Mesothelial cell of epicardium (in vitro differentiated cells): ENCODE data around the gene FAM170B. TPM values are rescaled to one million over a fixed set of nuclear protein-coding genes. Genes with fewer than 3 reads are reported as not detected.

Source experiments
- DNase-seq, 2 experiments: peaks; one replicate each; pipeline ENCODE4 v3.0.0; 2021; ENCODE audit warnings: low spot score in 2 of 2; ENCODE audit not compliant: unreplicated experiment in 2 of 2
- H3K27ac Mint-ChIP-seq: 2 replicates; pipeline ENCODE4 v1.8.0; 2021; ENCODE audit warnings: mixed read lengths
- H3K27me3 Mint-ChIP-seq: 2 replicates; pipeline ENCODE4 v1.8.0; 2021; ENCODE audit warnings: low read depth, mixed read lengths
- H3K36me3 Mint-ChIP-seq: 2 replicates; pipeline ENCODE4 v1.8.0; 2021; ENCODE audit warnings: mixed read lengths
- H3K4me1 Mint-ChIP-seq: 2 replicates; pipeline ENCODE4 v1.8.0; 2021; ENCODE audit warnings: mixed read lengths
- H3K4me3 Mint-ChIP-seq: 2 replicates; pipeline ENCODE4 v1.8.0; 2021; ENCODE audit warnings: mild to moderate bottlenecking, moderate library complexity, mixed read lengths
- H3K9me3 Mint-ChIP-seq: 2 replicates; pipeline ENCODE4 v1.8.0; 2021; ENCODE audit warnings: mixed read lengths
- total RNA-seq: library from RNA; stranded (reverse); gene quantifications from 3 replicates; pipeline ENCODE4 v1.2.1, GENCODE V29; 2021
- TF ChIP-seq, protein P1 (sequence below): fragments of 200-600 bp; sonication (generic); IDR thresholded peaks from one replicate; pipeline ENCODE4 v1.5.0; 2021; ENCODE audit warnings: antibody characterized with exemption; ENCODE audit not compliant: unreplicated experiment

The FAM170B gene
- total RNA-seq, 1 donor from 2014 or later: not detected

DNA sequence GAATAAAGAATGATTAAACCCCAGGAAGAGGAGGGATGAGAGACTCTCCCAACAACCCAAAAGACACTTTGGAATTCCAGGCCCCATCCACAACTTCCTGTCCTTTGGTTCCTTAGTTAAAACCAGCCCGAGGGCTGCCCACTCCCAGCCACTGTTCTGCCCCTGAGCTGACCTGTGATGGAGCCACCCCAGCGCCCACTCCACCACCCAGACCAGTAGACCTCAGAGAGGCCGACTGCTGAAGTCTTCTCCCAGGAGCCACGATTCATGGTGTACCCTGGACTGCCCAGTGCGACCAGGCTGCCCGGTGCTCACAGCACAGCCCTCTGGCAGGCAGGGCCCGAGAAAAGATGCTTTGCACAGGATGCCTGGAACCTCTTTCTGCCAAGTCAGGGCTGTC is 25.2 kb downstream of the FAM170B start:
- Mint-ChIP-seq H3K27ac (no peak overlapping the region), H3K27me3 (peaks cover 38% of the 10 kb centered on the region), H3K36me3 (no peaks in the 10 kb centered on the region), H3K4me1 (peaks cover 7% of the 10 kb centered on the region), H3K9me3 (no peaks in the 10 kb centered on the region), H3K4me3 (no peak overlapping the region)
- peak in 1 of 2 experiments; percentile 10 for DNase-seq
- TF ChIP-seq, protein P1, sequence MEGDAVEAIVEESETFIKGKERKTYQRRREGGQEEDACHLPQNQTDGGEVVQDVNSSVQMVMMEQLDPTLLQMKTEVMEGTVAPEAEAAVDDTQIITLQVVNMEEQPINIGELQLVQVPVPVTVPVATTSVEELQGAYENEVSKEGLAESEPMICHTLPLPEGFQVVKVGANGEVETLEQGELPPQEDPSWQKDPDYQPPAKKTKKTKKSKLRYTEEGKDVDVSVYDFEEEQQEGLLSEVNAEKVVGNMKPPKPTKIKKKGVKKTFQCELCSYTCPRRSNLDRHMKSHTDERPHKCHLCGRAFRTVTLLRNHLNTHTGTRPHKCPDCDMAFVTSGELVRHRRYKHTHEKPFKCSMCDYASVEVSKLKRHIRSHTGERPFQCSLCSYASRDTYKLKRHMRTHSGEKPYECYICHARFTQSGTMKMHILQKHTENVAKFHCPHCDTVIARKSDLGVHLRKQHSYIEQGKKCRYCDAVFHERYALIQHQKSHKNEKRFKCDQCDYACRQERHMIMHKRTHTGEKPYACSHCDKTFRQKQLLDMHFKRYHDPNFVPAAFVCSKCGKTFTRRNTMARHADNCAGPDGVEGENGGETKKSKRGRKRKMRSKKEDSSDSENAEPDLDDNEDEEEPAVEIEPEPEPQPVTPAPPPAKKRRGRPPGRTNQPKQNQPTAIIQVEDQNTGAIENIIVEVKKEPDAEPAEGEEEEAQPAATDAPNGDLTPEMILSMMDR: no peak

DNA sequence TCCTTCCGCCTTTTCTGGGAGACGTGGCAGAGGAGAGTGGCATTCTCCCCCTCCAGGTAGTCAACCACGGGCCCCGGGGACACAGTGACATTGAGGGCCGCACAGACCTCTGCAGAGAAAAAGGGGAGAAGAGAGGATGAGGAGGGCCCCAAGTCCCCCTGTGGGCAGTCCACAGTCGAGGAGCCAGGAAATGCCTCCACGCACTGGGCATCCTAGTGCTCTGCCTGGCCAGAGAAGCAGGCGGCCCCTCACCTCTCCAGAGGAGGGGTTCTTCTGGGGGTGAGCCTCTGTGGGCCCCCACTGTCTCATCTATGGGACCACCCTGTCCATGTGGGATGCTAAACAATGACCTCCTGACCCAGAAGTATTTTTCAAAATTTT is 25.9 kb downstream of the FAM170B start:
- H3K4me3 Mint-ChIP-seq: no peak overlapping the region
- no peaks in the 10 kb centered on the region for H3K36me3 Mint-ChIP-seq
- no peak overlapping the region for H3K27ac Mint-ChIP-seq
- H3K9me3 Mint-ChIP-seq: no peaks in the 10 kb centered on the region
- peaks cover 35% of the 10 kb centered on the region for H3K27me3 Mint-ChIP-seq
- peaks cover 7% of the 10 kb centered on the region for H3K4me1 Mint-ChIP-seq
- peak in 1 of 2 experiments; percentile 29 for DNase-seq
- TF ChIP-seq, protein P1: no peak

DNA sequence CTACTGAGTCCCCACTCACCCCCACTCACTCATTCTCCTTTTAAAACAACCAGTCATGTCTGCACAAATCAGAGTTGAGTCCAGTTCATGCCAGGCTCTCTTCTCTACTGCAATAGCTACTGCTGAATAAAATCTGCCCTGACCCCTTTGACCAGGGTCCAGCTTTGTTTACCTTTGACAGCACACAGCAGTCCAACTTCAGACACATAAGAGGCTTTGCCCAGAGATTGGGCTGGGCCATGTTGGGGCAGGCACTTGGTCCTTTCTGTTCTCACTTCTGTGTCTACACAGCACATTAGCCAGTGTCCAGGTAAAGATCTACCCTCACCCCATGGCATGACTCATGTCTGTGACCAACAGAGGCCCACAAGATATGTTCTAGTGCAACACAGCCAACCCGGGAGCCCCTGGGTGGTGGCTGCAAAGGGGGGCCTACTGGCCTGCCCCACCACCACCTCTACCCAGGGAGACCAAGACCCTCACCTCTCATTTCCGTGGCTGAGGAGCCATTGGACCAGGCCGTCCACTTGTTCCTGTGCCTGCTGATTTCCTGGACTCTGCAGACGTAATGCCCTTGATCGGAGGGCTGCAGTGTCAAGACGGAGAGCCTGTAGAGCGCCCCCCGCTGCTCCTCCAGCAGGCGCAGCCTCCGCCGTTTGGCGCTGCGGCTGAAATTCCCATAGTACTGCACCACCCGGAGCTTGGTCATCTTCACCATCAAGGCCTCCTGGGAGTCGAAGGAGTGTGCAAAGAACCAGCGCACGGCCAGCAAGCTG is 26.5 kb downstream of the FAM170B start:
- Mint-ChIP-seq H3K4me1 (peaks cover 7% of the 10 kb centered on the region), H3K4me3 (no peak overlapping the region), H3K27me3 (peaks cover 30% of the 10 kb centered on the region), H3K36me3 (no peaks in the 10 kb centered on the region), H3K27ac (no peak overlapping the region), H3K9me3 (no peaks in the 10 kb centered on the region)
- TF ChIP-seq, protein P1: no peak
- peak in 1 of 2 experiments; percentile 20 for DNase-seq

DNA sequence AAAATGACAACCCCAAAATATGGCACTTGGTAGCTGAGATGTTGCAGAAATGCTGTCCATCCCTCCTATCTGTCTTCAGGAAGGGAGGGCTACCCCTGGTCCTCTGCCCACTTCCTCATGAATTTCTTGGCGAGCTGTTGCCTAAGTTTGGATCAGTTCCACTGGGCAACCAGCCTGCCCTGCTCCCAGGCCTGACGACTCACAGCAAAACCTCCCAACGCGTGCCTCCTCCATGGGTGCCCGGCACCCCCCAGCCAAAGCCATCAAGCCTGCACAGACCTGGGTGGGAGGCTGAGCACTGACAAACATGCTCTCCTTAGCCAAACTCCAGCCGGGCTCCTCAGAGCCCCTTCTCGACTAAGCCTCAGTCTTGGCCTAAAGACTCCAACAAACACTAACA is 27.4 kb downstream of the FAM170B start:
- H3K27ac Mint-ChIP-seq: no peak overlapping the region
- H3K4me3 Mint-ChIP-seq: no peak overlapping the region
- DNase-seq: peak in 1 of 2 experiments; percentile 34
- H3K27me3 Mint-ChIP-seq: peaks cover 25% of the 10 kb centered on the region
- H3K9me3 Mint-ChIP-seq: no peaks in the 10 kb centered on the region
- H3K36me3 Mint-ChIP-seq: no peaks in the 10 kb centered on the region
- peaks cover 7% of the 10 kb centered on the region for H3K4me1 Mint-ChIP-seq
- TF ChIP-seq, protein P1: no peak

DNA sequence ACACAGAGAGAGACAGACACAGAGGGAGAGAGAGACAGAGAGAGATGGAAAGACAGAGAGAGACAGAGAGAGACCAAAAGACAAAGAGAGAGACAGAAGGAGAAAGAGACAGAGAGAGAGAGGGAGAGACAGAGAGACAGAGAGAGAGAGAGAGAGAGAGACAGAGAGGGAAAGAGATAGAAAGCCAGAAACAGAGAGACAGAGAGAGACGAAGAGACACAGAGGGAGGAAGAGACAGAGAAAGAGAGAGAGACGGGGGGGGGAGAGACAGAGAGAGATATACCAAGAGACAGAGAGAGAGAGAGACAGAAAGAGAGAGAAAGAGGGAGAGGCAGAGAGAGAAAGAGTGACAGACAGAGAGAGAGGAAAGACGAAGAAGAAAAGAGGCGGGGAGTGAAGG is 28.7 kb downstream of the FAM170B start:
- H3K4me1 Mint-ChIP-seq: peaks cover 6% of the 10 kb centered on the region
- H3K36me3 Mint-ChIP-seq: no peaks in the 10 kb centered on the region
- no peak overlapping the region for H3K27ac Mint-ChIP-seq
- TF ChIP-seq, protein P1: no peak
- H3K4me3 Mint-ChIP-seq: no peak overlapping the region
- no peaks in the 10 kb centered on the region for H3K9me3 Mint-ChIP-seq
- peaks cover 21% of the 10 kb centered on the region for H3K27me3 Mint-ChIP-seq
- DNase-seq: no peak

DNA sequence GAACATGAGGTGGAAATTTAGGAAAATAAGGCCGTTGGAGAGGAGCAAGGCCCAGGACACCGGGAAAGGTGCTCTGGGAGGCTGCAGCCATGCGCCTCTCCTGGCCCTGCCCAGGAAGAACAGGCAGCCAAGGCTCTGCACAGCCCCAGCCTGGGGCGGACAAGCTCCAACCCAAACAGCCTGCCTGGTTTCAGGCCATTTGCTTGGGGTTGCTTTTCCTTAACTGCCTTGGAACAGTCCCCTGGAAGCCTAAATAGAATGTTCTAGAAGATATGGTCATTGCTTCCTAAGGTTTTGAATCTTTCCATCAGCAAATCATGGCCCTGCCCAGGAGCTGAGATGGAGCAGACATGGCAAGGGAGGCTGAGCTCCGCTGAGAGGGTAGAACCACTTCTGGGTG is 29.5 kb downstream of the FAM170B start:
- TF ChIP-seq, protein P1: no peak
- no peaks in the 10 kb centered on the region for H3K9me3 Mint-ChIP-seq
- no peaks in the 10 kb centered on the region for H3K36me3 Mint-ChIP-seq
- no peaks in the 10 kb centered on the region for H3K4me1 Mint-ChIP-seq
- H3K27ac Mint-ChIP-seq: no peak overlapping the region
- no peak overlapping the region for H3K4me3 Mint-ChIP-seq
- H3K27me3 Mint-ChIP-seq: peaks cover 27% of the 10 kb centered on the region
- DNase-seq: no peak
